PC-9 (cell line): ENCODE measurements around the gene DACT3. TPM values are rescaled to one million over a fixed set of nuclear protein-coding genes. Genes with fewer than 3 reads are reported as not detected.
A peak's percentile ranks its signal among the peaks of the same experiment; 100 is the strongest.

Source experiments
- BruUV-seq: library from RNA; stranded (reverse); fragments of 400-500 nt; replicated peaks from 2 replicates; lab custom pipeline; 2021; lab: Mats Ljungman, UMichigan
- CTCF ChIA-PET: fragments of 300-600 bp; sonication (Branson Sonifier 250); formaldehyde crosslinking; loops from one replicate; lab custom pipeline; 2022; ENCODE audit warnings: antibody characterized with exemption; lab: Charles Lee
- POLR2A ChIA-PET: fragments of 300-600 bp; sonication (Branson Sonifier 250); formaldehyde crosslinking; loops from one replicate; lab custom pipeline; 2022; ENCODE audit warnings: antibody characterized with exemption; ENCODE audit not compliant: unreplicated experiment; lab: Charles Lee
- DNase-seq, 2 experiments: peaks; one replicate each; pipeline versions ENCODE4 v3.0.0 to v3.0.0-alpha.2; 2015 to 2022; ENCODE audit warnings: mixed read lengths in 1 of 2
- H2AFZ ChIP-seq: fragments of 200-600 bp; sonication (generic); 2 replicates; pipeline ENCODE4 v1.8.1; 2017; ENCODE audit warnings: antibody characterized with exemption
- H3F3A ChIP-seq: fragments of 200-600 bp; sonication (generic); 2 replicates; pipeline ENCODE4 v1.8.1; 2017; ENCODE audit warnings: antibody characterized with exemption, mild to moderate bottlenecking, low read depth; ENCODE audit not compliant: insufficient read depth
- H3K27ac ChIP-seq: fragments of 200-600 bp; sonication (generic); 2 replicates; pipeline ENCODE4 v1.6.1; 2016; ENCODE audit warnings: mixed run types
- H3K27me3 ChIP-seq: fragments of 200-600 bp; sonication (generic); 2 replicates; pipeline ENCODE4 v1.6.1; 2016; ENCODE audit warnings: low read depth, mixed run types; ENCODE audit not compliant: insufficient read depth
- H3K36me3 ChIP-seq: fragments of 200-600 bp; sonication (generic); 2 replicates; pipeline ENCODE4 v1.6.1; 2016; ENCODE audit warnings: low read depth, mixed run types
- H3K4me1 ChIP-seq: fragments of 200-600 bp; sonication (generic); replicated peaks from 2 replicates; pipeline ENCODE4 v1.6.1; 2016; ENCODE audit warnings: mixed run types; ENCODE audit not compliant: insufficient read depth
- H3K4me2 ChIP-seq: fragments of 200-600 bp; sonication (generic); 2 replicates; pipeline ENCODE4 v1.6.1; 2017; ENCODE audit warnings: mixed run types
- H3K4me3 ChIP-seq: fragments of 200-600 bp; sonication (generic); 2 replicates; pipeline ENCODE4 v1.6.1; 2016; ENCODE audit warnings: mixed run types
- H3K79me2 ChIP-seq: fragments of 200-600 bp; sonication (generic); 2 replicates; pipeline ENCODE4 v1.6.1; 2017; ENCODE audit warnings: low read depth, mixed run types
- H3K9me2 ChIP-seq: fragments of 200-600 bp; sonication (generic); 2 replicates; pipeline ENCODE4 v1.8.1; 2017; ENCODE audit warnings: mild to moderate bottlenecking; ENCODE audit not compliant: insufficient read depth
- H3K9me3 ChIP-seq: fragments of 200-600 bp; sonication (generic); 2 replicates; pipeline ENCODE4 v1.8.1; 2016; ENCODE audit warnings: low read depth; ENCODE audit not compliant: insufficient read depth
- H4K20me1 ChIP-seq: fragments of 200-600 bp; sonication (generic); 2 replicates; pipeline ENCODE4 v1.8.1; 2017; ENCODE audit not compliant: insufficient read depth
- EZH2 ChIP-seq: fragments of 200-600 bp; sonication (generic); IDR thresholded peaks from 2 replicates; pipeline ENCODE4 v1.8.0; 2017; ENCODE audit warnings: antibody characterized with exemption, low read depth
- intact Hi-C: fragments of 100-400 bp; cut with micrococcal nuclease; formaldehyde crosslinking; loops from one replicate; pipeline ENCODE4 v1.10.0; 2022; ENCODE audit not compliant: unreplicated experiment
- total RNA-seq: library from RNA; stranded (reverse); gene quantifications from 2 replicates; pipeline ENCODE4 v1.2.3, GENCODE V29; 2021
- TF ChIP-seq, protein P1 (sequence below): fragments of 200-600 bp; sonication (generic); conservative IDR thresholded peaks from 2 replicates; pipeline ENCODE4 v1.6.1; 2017; ENCODE audit warnings: mixed run types, antibody characterized with exemption, mild to moderate bottlenecking, moderate library complexity

DACT3 gene
- total RNA-seq, 1 experiment from 2014 or later: 0.13 TPM

- Histone ChIP-seq H3K4me3 (no peak overlapping the region), H3K27me3 (no peaks in the 10 kb centered on the region), H3K27ac (no peak overlapping the region), H3K79me2 (no peaks in the 10 kb centered on the region), H3K4me1 (no peaks in the 10 kb centered on the region), H3K9me3 (no peaks in the 10 kb centered on the region), H4K20me1 (no peaks in the 10 kb centered on the region), H3F3A (peaks cover 9% of the 10 kb centered on the region; the same call in 1 of the 2 replicates), H2AFZ (no peak overlapping the region), H3K36me3 (no peaks in the 10 kb centered on the region), H3K9me2 (no peaks in the 10 kb centered on the region), H3K4me2 (no peak overlapping the region)
- no TSS peak for BruUV-seq
- ChIA-PET CTCF (interaction anchor here (0.6 to 1.5 kb wide), 7 partner anchors 11 to 270 kb away, joined by 3 to 19 read pairs (median 4); partner anchors contain the start of genes DACT3 and PPP5C), POLR2A (no interaction called here)
- DNase-seq: peak; percentile 45 to 66
- intact Hi-C loops: no loop called here
- no peak for TF ChIP-seq EZH2
- TF ChIP-seq, protein P1, sequence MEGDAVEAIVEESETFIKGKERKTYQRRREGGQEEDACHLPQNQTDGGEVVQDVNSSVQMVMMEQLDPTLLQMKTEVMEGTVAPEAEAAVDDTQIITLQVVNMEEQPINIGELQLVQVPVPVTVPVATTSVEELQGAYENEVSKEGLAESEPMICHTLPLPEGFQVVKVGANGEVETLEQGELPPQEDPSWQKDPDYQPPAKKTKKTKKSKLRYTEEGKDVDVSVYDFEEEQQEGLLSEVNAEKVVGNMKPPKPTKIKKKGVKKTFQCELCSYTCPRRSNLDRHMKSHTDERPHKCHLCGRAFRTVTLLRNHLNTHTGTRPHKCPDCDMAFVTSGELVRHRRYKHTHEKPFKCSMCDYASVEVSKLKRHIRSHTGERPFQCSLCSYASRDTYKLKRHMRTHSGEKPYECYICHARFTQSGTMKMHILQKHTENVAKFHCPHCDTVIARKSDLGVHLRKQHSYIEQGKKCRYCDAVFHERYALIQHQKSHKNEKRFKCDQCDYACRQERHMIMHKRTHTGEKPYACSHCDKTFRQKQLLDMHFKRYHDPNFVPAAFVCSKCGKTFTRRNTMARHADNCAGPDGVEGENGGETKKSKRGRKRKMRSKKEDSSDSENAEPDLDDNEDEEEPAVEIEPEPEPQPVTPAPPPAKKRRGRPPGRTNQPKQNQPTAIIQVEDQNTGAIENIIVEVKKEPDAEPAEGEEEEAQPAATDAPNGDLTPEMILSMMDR: peak; percentile 69
These were observed 44.2 kb downstream of the DACT3 start for GRCh38 chr19:46616631-46617322.

GRCh38 chr19:46615966-46616365, 45.0 kb downstream of the DACT3 start:
- no TSS peak for BruUV-seq
- H3K9me3 ChIP-seq: no peaks in the 10 kb centered on the region
- no peaks in the 10 kb centered on the region for H3K27me3 ChIP-seq
- CTCF ChIA-PET: interaction anchor here (0.7 to 1.5 kb wide), 3 partner anchors 21 to 200 kb away, joined by 4 to 19 read pairs (median 5); partner anchors contain the start of gene DACT3
- no peak overlapping the region for H3K4me3 ChIP-seq
- no peaks in the 10 kb centered on the region for H3K36me3 ChIP-seq
- H3F3A ChIP-seq: peaks cover 17% of the 10 kb centered on the region; the same call in 1 of the 2 replicates
- H3K79me2 ChIP-seq: no peaks in the 10 kb centered on the region
- DNase-seq: no peak
- intact Hi-C loops: no loop called here
- H4K20me1 ChIP-seq: no peaks in the 10 kb centered on the region
- no peaks in the 10 kb centered on the region for H3K9me2 ChIP-seq
- POLR2A ChIA-PET: no interaction called here
- H3K27ac ChIP-seq: no peak overlapping the region
- H3K4me1 ChIP-seq: no peaks in the 10 kb centered on the region
- no peak overlapping the region for H2AFZ ChIP-seq
- no peak overlapping the region for H3K4me2 ChIP-seq
- TF ChIP-seq, protein P1: no peak
- TF ChIP-seq EZH2: no peak

DNA sequence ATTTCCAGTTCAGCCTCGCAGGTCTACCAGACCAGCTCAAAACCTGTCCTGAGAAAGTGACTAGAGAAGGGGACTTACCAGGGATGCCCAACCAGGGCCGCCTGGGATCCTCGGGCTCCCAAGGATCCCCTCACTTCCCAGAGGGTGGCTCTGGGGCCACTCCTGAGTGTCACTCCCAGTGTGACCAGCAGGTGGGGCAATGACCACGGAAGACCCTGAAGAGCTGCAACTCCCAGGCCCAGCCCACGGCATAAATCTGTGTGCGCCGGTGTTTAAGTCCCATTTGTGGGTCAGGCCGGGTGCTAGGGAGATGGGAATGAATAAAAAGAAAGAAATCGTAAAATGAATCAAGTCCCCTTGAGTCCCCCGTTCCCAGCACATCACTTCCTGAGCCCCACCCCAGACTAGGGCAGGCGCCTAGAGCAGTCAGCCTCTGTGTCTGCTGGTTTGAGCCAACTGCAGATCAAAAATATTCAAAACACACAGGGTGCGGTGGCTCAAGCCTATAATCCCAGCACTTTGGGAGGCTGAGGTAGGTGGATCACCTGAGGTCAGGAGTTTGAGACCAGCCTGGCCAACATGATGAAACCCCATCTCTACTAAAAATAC, 46.8 kb downstream of the DACT3 start:
- no TSS peak for BruUV-seq
- POLR2A ChIA-PET: interaction anchor here (0.6 kb wide), 1 partner anchor 95 kb away, joined by 4 read pairs; no protein-coding TSS in a partner anchor

More for the DNA sequence above, 46.8 kb downstream of the DACT3 start:
- Histone ChIP-seq H4K20me1 (no peaks in the 10 kb centered on the region), H3K27me3 (no peaks in the 10 kb centered on the region), H3K79me2 (no peaks in the 10 kb centered on the region), H3K27ac (no peak overlapping the region), H3K4me2 (peak overlapping the region; percentile 32; the same call in 1 of the 2 replicates), H3K9me3 (no peaks in the 10 kb centered on the region), H3K36me3 (0 out of 2 replicates have a peak, but pooled peaks cover 3% of the 10 kb centered on the region), H3K4me1 (no peaks in the 10 kb centered on the region), H2AFZ (no peak overlapping the region), H3F3A (peaks cover 17% of the 10 kb centered on the region; the same call in 1 of the 2 replicates), H3K9me2 (no peaks in the 10 kb centered on the region), H3K4me3 (no peak overlapping the region)
- no peak for TF ChIP-seq EZH2
- TF ChIP-seq, protein P1: peak; percentile 97
- intact Hi-C loops: loop anchor here (1.0 kb wide), 1 partner anchor 48 kb away; no protein-coding TSS in a partner anchor
- CTCF ChIA-PET: interaction anchor here (0.6 to 2.7 kb wide), 7 partner anchors 13 to 580 kb away, joined by 3 to 32 read pairs (median 9); partner anchors contain the start of gene CALM3
- DNase-seq: peak; percentile 55 to 79
